WTC11 (cell line): ENCODE results near the gene ATL1. TPM values are rescaled to one million over a fixed set of nuclear protein-coding genes. Genes with fewer than 3 reads are reported as not detected.

Source experiments
- ATAC-seq: fragments of 200-7000 bp; cut with Tn5 transposase; 2 replicates; pipeline ENCODE4 v1.10.0; 2021; ENCODE audit warnings: mild to moderate bottlenecking, moderate library complexity
- CTCF ChIA-PET: fragments of 300-600 bp; sonication (Branson Sonifier 250); formaldehyde crosslinking; loops from one replicate; lab custom pipeline; 2021; ENCODE audit warnings: antibody characterized with exemption; lab: Charles Lee
- POLR2A ChIA-PET: fragments of 350-600 bp; sonication (Branson Sonifier 250); formaldehyde crosslinking; loops from one replicate; lab custom pipeline; 2021; ENCODE audit warnings: antibody characterized with exemption; lab: Charles Lee
- DNase-seq: peaks from one replicate; pipeline ENCODE4 v3.0.0; 2021; ENCODE audit warnings: low spot score
- H3K27ac Mint-ChIP-seq: 2 replicates; pipeline ENCODE4 v1.8.0; 2021; ENCODE audit warnings: mixed read lengths
- H3K27me3 Mint-ChIP-seq: 2 replicates; pipeline ENCODE4 v1.8.0; 2021; ENCODE audit warnings: low read depth, mild to moderate bottlenecking, moderate library complexity, mixed read lengths
- H3K36me3 Mint-ChIP-seq: 2 replicates; pipeline ENCODE4 v1.8.0; 2021; ENCODE audit warnings: mixed read lengths
- H3K4me1 Mint-ChIP-seq: 2 replicates; pipeline ENCODE4 v1.8.0; 2022; ENCODE audit warnings: mixed read lengths
- H3K4me3 Mint-ChIP-seq: 2 replicates; pipeline ENCODE4 v1.8.0; 2021; ENCODE audit warnings: mild to moderate bottlenecking, moderate library complexity, mixed read lengths
- H3K9me3 Mint-ChIP-seq: 2 replicates; pipeline ENCODE4 v1.8.0; 2021; ENCODE audit warnings: mixed read lengths
- CBFB ChIP-seq: sonication (generic); formaldehyde crosslinking; IDR thresholded peaks from 2 replicates; pipeline ENCODE4 v1.8.1; 2022; ENCODE audit warnings: mild to moderate bottlenecking, low read depth, missing genetic modification reagents
- MXD4 ChIP-seq: fragments of 250-450 bp; sonication (Bioruptor Pico); IDR thresholded peaks from 2 replicates; pipeline ENCODE4 v1.8.0; 2021; ENCODE audit warnings: mild to moderate bottlenecking, moderate library complexity, borderline replicate concordance
- NFATC4 ChIP-seq: fragments of 250-450 bp; sonication (Bioruptor Pico); IDR thresholded peaks from 2 replicates; pipeline ENCODE4 v1.9.0; 2021; ENCODE audit warnings: mild to moderate bottlenecking
- SOX15 ChIP-seq: fragments of 250-450 bp; sonication (Bioruptor Pico); IDR thresholded peaks from 2 replicates; pipeline ENCODE4 v1.9.0; 2021; ENCODE audit warnings: mild to moderate bottlenecking
- ZNF232 ChIP-seq: sonication (generic); formaldehyde crosslinking; IDR thresholded peaks from 2 replicates; pipeline ENCODE4 v1.8.0; 2022; ENCODE audit warnings: mild to moderate bottlenecking, missing genetic modification reagents
- ZNF416 ChIP-seq: fragments of 250-450 bp; sonication (Bioruptor Pico); IDR thresholded peaks from 2 replicates; pipeline ENCODE4 v1.9.0; 2021; ENCODE audit warnings: mild to moderate bottlenecking, inconsistent platforms
- ZNF423 ChIP-seq: fragments of 250-450 bp; sonication (Bioruptor Pico); IDR thresholded peaks from 2 replicates; pipeline ENCODE4 v2.1.2; 2022; ENCODE audit warnings: mild to moderate bottlenecking, moderate library complexity
- ZNF671 ChIP-seq: fragments of 250-450 bp; sonication (Bioruptor Pico); IDR thresholded peaks from 2 replicates; pipeline ENCODE4 v1.8.0; 2021; ENCODE audit warnings: mild to moderate bottlenecking
- total RNA-seq: library from RNA; stranded (reverse); gene quantifications from 3 replicates; pipeline ENCODE4 v1.2.3, GENCODE V29; 2021
- TF ChIP-seq, protein P1 (sequence below): fragments of 250-450 bp; sonication (Bioruptor Pico); IDR thresholded peaks from 2 replicates; pipeline ENCODE4 v1.9.0; 2021; ENCODE audit warnings: mild to moderate bottlenecking
- TF ChIP-seq, protein P2 (sequence below): sonication (generic); formaldehyde crosslinking; conservative IDR thresholded peaks from 2 replicates; pipeline ENCODE4 v1.8.1; 2022; ENCODE audit warnings: mild to moderate bottlenecking, missing genetic modification reagents
- TF ChIP-seq, protein P3 (sequence below): fragments of 250-450 bp; sonication (Bioruptor Pico); IDR thresholded peaks from 2 replicates; pipeline ENCODE4 v1.9.0; 2021; ENCODE audit warnings: mild to moderate bottlenecking, borderline replicate concordance
- TF ChIP-seq, protein P4 (sequence below): sonication (generic); formaldehyde crosslinking; IDR thresholded peaks from 2 replicates; pipeline ENCODE4 v1.8.0; 2022; ENCODE audit warnings: mild to moderate bottlenecking, missing genetic modification reagents
- TF ChIP-seq, protein P5 (sequence below): sonication (generic); formaldehyde crosslinking; IDR thresholded peaks from 2 replicates; pipeline ENCODE4 v1.8.0; 2023; ENCODE audit warnings: mild to moderate bottlenecking, missing genetic modification reagents
- TF ChIP-seq, protein P6 (sequence below): fragments of 250-450 bp; sonication (Bioruptor Pico); conservative IDR thresholded peaks from 2 replicates; pipeline ENCODE4 v1.9.0; 2021; ENCODE audit warnings: mild to moderate bottlenecking

The ATL1 gene
- total RNA-seq, 1 experiment from 2014 or later, result 3.7 TPM

DNA sequence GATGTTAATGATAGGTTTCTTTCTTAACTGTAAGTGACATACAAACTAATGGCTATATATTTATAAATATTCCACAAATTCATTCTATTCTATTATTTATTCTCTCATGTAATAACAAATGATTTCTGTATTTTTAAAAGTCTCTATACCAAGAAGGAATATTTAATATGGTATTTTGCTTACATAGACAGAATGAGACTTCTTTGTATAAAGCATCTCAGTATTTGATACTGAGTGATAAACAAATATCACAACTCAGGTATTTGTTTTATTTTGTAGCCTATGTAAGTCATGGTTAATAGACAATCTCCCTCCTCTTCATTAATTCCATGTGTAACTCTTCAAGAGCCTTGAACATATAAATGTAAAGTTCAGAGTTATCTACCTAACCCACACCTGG, 18.0 kb downstream of the ATL1 start:
- Mint-ChIP-seq H3K9me3 (no peaks in the 10 kb centered on the region), H3K27me3 (no peaks in the 10 kb centered on the region), H3K4me3 (no peak overlapping the region), H3K27ac (no peak overlapping the region), H3K4me1 (peaks cover 6% of the 10 kb centered on the region), H3K36me3 (no peaks in the 10 kb centered on the region)
- POLR2A ChIA-PET, result no interaction called here
- DNase-seq (no peak), ATAC-seq (no peak)
- CTCF ChIA-PET, result no interaction called here
- TF ChIP-seq, protein P1, sequence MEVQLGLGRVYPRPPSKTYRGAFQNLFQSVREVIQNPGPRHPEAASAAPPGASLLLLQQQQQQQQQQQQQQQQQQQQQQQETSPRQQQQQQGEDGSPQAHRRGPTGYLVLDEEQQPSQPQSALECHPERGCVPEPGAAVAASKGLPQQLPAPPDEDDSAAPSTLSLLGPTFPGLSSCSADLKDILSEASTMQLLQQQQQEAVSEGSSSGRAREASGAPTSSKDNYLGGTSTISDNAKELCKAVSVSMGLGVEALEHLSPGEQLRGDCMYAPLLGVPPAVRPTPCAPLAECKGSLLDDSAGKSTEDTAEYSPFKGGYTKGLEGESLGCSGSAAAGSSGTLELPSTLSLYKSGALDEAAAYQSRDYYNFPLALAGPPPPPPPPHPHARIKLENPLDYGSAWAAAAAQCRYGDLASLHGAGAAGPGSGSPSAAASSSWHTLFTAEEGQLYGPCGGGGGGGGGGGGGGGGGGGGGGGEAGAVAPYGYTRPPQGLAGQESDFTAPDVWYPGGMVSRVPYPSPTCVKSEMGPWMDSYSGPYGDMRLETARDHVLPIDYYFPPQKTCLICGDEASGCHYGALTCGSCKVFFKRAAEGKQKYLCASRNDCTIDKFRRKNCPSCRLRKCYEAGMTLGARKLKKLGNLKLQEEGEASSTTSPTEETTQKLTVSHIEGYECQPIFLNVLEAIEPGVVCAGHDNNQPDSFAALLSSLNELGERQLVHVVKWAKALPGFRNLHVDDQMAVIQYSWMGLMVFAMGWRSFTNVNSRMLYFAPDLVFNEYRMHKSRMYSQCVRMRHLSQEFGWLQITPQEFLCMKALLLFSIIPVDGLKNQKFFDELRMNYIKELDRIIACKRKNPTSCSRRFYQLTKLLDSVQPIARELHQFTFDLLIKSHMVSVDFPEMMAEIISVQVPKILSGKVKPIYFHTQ, result no peak

DNA sequence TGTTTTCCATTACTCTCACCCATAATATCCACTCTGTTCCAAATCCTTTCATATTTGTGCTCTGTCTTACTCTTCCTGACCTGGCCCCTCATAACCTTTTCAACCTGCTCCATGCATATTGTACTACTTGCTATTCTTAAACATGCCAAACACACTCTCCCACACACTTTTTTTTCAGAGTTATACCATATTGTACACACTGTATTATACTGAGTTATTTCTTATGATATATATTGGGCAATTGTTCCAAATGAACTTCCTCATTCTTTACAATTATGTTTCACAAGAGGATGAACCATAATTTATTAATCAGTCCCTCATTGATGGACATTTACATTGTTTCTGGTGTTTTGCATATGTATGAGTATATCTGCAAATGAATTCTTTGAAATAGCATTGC, 18.5 kb downstream of the ATL1 start:
- TF ChIP-seq CBFB, result no peak
- TF ChIP-seq ZNF423 (CRISPR knock-in tag), result no peak
- TF ChIP-seq NFATC4, result no peak
- TF ChIP-seq ZNF416 (CRISPR knock-in tag), result no peak
- ChIA-PET POLR2A (interaction anchor here (0.6 kb wide), 1 partner anchor 320 kb away, joined by 3 read pairs; no protein-coding TSS in a partner anchor), CTCF (no interaction called here)
- H3K27ac Mint-ChIP-seq, result no peak overlapping the region
- no peaks in the 10 kb centered on the region for H3K27me3 Mint-ChIP-seq
- ATAC-seq, result no peak
- H3K36me3 Mint-ChIP-seq, result no peaks in the 10 kb centered on the region
- peaks cover 6% of the 10 kb centered on the region for H3K4me1 Mint-ChIP-seq
- no peak for DNase-seq
- H3K4me3 Mint-ChIP-seq, result no peak overlapping the region
- no peaks in the 10 kb centered on the region for H3K9me3 Mint-ChIP-seq

DNA sequence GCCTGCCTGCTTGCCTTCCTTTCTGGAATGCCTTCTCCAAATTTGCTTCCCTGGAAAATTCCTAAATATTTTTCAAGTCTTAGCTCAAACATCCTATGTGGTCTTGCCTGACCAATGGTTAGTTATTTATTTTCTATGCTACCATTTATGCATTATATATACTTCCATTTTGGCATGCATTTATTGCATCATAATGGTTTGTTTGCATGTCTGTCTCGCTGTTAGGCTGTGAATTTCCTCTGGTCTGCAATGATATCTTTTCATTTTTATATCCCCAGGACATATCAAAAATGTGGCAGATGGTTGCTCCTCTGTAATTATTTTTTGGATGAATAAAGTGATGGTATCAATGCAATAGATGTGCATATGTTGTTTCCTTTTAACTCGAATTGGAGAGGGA, 30.5 kb downstream of the ATL1 start:
- Mint-ChIP-seq H3K36me3 (no peaks in the 10 kb centered on the region), H3K27ac (no peak overlapping the region), H3K27me3 (no peaks in the 10 kb centered on the region), H3K4me3 (no peak overlapping the region), H3K4me1 (peaks cover 13% of the 10 kb centered on the region), H3K9me3 (peaks cover 6% of the 10 kb centered on the region; the same call in 1 of the 2 replicates)
- ATAC-seq (no peak), DNase-seq (no peak)
- no peak for TF ChIP-seq SOX15 (CRISPR knock-in tag)
- TF ChIP-seq ZNF671 (CRISPR knock-in tag), result no peak
- TF ChIP-seq, protein P2, sequence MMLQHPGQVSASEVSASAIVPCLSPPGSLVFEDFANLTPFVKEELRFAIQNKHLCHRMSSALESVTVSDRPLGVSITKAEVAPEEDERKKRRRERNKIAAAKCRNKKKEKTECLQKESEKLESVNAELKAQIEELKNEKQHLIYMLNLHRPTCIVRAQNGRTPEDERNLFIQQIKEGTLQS (CRISPR knock-in tag), result no peak
- TF ChIP-seq, protein P3, sequence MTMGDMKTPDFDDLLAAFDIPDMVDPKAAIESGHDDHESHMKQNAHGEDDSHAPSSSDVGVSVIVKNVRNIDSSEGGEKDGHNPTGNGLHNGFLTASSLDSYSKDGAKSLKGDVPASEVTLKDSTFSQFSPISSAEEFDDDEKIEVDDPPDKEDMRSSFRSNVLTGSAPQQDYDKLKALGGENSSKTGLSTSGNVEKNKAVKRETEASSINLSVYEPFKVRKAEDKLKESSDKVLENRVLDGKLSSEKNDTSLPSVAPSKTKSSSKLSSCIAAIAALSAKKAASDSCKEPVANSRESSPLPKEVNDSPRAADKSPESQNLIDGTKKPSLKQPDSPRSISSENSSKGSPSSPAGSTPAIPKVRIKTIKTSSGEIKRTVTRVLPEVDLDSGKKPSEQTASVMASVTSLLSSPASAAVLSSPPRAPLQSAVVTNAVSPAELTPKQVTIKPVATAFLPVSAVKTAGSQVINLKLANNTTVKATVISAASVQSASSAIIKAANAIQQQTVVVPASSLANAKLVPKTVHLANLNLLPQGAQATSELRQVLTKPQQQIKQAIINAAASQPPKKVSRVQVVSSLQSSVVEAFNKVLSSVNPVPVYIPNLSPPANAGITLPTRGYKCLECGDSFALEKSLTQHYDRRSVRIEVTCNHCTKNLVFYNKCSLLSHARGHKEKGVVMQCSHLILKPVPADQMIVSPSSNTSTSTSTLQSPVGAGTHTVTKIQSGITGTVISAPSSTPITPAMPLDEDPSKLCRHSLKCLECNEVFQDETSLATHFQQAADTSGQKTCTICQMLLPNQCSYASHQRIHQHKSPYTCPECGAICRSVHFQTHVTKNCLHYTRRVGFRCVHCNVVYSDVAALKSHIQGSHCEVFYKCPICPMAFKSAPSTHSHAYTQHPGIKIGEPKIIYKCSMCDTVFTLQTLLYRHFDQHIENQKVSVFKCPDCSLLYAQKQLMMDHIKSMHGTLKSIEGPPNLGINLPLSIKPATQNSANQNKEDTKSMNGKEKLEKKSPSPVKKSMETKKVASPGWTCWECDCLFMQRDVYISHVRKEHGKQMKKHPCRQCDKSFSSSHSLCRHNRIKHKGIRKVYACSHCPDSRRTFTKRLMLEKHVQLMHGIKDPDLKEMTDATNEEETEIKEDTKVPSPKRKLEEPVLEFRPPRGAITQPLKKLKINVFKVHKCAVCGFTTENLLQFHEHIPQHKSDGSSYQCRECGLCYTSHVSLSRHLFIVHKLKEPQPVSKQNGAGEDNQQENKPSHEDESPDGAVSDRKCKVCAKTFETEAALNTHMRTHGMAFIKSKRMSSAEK, result no peak
- CTCF ChIA-PET, result no interaction called here
- POLR2A ChIA-PET, result no interaction called here

DNA sequence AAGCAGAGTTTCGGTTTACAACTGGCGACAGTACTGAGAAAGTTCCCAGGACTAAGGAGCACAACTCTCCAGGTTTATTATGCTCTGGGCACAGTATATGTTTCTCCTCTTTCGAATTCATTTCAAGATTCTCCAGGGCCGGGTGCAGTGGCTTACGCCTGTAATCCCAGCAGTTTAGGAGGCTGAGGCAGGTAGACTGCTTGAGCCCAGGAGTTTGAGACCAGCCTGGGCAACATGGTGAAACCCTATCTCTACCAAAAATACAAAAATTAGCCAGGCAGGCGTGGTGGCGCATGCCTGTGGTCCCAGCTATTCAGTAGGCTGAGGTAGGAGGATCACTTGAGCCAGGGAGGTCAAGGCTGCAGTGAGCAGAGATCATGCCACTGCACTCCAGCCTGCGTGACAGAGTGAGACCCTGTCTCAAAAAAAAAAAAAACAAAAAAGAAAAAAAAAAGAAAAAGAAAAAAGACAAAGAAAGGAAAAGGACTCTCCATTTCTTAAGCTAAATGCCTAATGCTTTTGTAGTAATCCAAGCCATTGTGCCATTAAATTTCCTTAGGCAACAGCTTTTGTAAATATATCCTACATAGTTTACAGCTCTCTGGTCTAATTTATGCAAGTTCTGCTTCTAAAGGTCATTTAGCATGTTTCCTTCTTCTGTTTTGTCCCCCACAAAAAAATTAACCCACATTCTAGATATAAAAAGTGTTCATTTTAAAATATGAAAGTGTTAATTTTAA, 34.8 kb downstream of the ATL1 start:
- CTCF ChIA-PET, result interaction anchor here (0.7 to 1.0 kb wide), 3 partner anchors 151 to 349 kb away, joined by 3 read pairs; no protein-coding TSS in a partner anchor
- POLR2A ChIA-PET, result interaction anchor here (0.6 kb wide), 1 partner anchor 325 kb away, joined by 5 read pairs; no protein-coding TSS in a partner anchor
- H3K36me3 Mint-ChIP-seq, result no peaks in the 10 kb centered on the region; the same call in 1 of the 2 replicates
- H3K27ac Mint-ChIP-seq, result peak overlapping the region; percentile 77
- H3K4me3 Mint-ChIP-seq, result no peak overlapping the region
- H3K9me3 Mint-ChIP-seq, result peaks cover 6% of the 10 kb centered on the region; the same call in 1 of the 2 replicates
- peaks cover 15% of the 10 kb centered on the region for H3K4me1 Mint-ChIP-seq
- H3K27me3 Mint-ChIP-seq, result no peaks in the 10 kb centered on the region
- DNase-seq (no peak), ATAC-seq (peak; percentile 61)
- TF ChIP-seq, protein P4, sequence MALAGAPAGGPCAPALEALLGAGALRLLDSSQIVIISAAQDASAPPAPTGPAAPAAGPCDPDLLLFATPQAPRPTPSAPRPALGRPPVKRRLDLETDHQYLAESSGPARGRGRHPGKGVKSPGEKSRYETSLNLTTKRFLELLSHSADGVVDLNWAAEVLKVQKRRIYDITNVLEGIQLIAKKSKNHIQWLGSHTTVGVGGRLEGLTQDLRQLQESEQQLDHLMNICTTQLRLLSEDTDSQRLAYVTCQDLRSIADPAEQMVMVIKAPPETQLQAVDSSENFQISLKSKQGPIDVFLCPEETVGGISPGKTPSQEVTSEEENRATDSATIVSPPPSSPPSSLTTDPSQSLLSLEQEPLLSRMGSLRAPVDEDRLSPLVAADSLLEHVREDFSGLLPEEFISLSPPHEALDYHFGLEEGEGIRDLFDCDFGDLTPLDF (CRISPR knock-in tag), result no peak
- TF ChIP-seq, protein P5, sequence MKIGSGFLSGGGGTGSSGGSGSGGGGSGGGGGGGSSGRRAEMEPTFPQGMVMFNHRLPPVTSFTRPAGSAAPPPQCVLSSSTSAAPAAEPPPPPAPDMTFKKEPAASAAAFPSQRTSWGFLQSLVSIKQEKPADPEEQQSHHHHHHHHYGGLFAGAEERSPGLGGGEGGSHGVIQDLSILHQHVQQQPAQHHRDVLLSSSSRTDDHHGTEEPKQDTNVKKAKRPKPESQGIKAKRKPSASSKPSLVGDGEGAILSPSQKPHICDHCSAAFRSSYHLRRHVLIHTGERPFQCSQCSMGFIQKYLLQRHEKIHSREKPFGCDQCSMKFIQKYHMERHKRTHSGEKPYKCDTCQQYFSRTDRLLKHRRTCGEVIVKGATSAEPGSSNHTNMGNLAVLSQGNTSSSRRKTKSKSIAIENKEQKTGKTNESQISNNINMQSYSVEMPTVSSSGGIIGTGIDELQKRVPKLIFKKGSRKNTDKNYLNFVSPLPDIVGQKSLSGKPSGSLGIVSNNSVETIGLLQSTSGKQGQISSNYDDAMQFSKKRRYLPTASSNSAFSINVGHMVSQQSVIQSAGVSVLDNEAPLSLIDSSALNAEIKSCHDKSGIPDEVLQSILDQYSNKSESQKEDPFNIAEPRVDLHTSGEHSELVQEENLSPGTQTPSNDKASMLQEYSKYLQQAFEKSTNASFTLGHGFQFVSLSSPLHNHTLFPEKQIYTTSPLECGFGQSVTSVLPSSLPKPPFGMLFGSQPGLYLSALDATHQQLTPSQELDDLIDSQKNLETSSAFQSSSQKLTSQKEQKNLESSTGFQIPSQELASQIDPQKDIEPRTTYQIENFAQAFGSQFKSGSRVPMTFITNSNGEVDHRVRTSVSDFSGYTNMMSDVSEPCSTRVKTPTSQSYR (CRISPR knock-in tag), result no peak
- TF ChIP-seq, protein P6, sequence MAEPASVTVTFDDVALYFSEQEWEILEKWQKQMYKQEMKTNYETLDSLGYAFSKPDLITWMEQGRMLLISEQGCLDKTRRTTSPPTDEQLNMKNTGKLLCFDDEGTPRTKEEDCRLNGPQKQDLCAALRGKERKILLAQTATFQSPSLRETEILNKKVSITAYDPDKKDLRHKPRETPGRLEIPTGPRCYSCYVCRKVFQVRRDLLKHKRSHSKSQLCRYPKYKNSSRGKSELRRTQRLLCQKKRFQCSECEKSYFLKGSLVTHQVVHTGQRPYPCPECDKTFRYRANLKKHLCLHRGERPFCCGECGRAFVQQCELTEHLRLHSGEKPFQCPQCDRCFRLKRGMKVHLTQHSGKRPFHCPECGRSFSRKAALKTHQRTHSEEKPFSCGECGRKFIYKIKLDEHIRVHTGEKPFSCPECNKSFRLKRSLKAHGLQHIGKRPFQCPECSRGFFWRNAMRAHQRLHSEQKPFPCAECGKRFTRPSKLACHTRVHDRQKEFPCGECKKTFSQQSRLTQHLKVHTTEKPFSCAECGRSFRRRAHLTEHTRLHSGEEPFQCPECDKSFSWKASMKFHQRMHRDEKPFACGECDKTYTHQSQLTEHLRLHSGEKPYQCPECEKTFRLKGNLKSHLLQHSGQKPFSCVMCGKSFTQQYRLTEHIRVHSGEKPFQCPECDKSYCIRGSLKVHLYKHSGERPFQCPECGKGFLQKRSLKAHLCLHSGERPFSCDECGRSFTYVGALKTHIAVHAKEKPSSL (CRISPR knock-in tag), result no peak
- TF ChIP-seq MXD4 (no peak), ZNF232 (CRISPR knock-in tag) (no peak)
